ENCODE measurements around the gene CDC14B. TPM values are rescaled to one million over a fixed set of nuclear protein-coding genes. Genes with fewer than 3 reads are reported as not detected.

Gene CDC14B
- total and polyA plus RNA-seq, 2 of the 4 experiments (the other 2 are of a cell fraction) = 9.7 to 26.3 TPM

DNA sequence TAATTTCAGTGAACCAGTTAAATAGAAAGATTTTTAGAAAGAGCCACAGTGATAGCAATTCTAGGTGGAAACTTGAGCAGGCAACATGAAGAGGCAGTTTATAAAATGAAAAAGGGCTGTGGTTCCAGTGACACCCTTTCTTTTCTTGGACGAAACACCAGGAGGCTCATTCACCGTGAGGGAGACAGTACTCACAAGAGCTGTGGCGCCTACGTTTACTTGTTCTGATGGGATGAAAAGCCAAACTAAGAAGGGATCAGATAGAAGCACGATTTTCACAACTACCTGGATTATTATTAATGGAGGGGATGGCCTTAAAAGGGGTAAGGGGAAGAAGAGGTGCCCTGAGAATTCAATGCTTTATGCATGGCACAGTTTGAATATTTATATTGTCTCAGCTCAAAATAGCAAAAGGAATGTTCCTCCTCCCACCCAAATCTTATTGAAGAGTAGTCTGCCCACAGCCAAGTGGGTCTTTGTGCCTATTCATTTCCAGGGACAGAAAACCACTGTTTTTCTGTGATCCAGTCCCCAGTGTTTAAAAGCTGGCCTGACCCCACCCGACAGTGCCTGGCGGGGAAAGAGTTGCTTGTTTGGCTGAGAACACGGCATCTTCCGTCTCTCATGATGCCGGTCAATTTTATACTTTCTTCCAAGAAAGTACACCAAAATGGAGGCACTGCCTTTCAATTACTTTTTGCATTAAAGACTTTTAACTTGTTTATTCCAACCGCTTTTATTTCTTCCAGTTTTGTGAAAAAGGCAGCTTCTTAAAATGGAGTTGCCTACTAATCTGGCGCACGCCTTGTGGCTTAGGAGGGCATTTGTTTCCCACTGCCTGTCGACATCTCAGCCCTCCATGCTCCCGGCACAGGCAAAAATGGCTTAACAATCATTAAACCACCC, 117.8 kb downstream of the CDC14B start:
- peak overlapping the region; percentile 72; the same call in 1 of the 2 replicates for H3K27ac ChIP-seq (ENCODE audit: insufficient read depth, low read length)

More for the DNA sequence above, 117.8 kb downstream of the CDC14B start:
- peak overlapping the region; percentile 77; the same call in 1 of the 2 replicates for H2BK20ac ChIP-seq (ENCODE audit: low read depth, low read length)
- intact Hi-C loops (cut with micrococcal nuclease) = no loop called here
- TF ChIP-seq, protein P1, sequence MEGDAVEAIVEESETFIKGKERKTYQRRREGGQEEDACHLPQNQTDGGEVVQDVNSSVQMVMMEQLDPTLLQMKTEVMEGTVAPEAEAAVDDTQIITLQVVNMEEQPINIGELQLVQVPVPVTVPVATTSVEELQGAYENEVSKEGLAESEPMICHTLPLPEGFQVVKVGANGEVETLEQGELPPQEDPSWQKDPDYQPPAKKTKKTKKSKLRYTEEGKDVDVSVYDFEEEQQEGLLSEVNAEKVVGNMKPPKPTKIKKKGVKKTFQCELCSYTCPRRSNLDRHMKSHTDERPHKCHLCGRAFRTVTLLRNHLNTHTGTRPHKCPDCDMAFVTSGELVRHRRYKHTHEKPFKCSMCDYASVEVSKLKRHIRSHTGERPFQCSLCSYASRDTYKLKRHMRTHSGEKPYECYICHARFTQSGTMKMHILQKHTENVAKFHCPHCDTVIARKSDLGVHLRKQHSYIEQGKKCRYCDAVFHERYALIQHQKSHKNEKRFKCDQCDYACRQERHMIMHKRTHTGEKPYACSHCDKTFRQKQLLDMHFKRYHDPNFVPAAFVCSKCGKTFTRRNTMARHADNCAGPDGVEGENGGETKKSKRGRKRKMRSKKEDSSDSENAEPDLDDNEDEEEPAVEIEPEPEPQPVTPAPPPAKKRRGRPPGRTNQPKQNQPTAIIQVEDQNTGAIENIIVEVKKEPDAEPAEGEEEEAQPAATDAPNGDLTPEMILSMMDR (conservative IDR thresholded peaks at IDR 0.05; ENCODE audit: low read depth, low read length) = no peak
- H3K9ac ChIP-seq (ENCODE audit: low read depth, low read length) = 0 out of 2 replicates have a peak overlapping the region, but pooled peaks have one; percentile 33
- H3K79me1 ChIP-seq (ENCODE audit: low read depth in 1 of 2, low read length in 2 of 2) = peaks cover 0 to 3% of the 10 kb centered on the region in 2 experiments; a peak in 1 of 4 replicates
- H3K9me3 ChIP-seq (ENCODE audit: control insufficient read depth, insufficient read depth, low read length) = no peaks in the 10 kb centered on the region
- no peak overlapping the region for H3K56ac ChIP-seq (ENCODE audit: extremely low read depth, insufficient read depth, low read length)
- peak overlapping the region; percentile 46; the same call in 1 of the 3 replicates for H2BK15ac ChIP-seq (ENCODE audit: low read depth, low read length)
- H3K27me3 ChIP-seq (ENCODE audit: control insufficient read depth, insufficient read depth, low read length) = no peaks in the 10 kb centered on the region
- peak overlapping the region; percentile 68; the same call in 1 of the 2 replicates for H3K4ac ChIP-seq (ENCODE audit: low read depth, low read length)
- peaks cover 12% of the 10 kb centered on the region for H3K4me1 ChIP-seq (ENCODE audit: control insufficient read depth, insufficient read depth, low read length)
- in situ Hi-C loops (cut with MboI; ENCODE audit: low sequenced_read_pairs) = no loop called here
- WGBS, 2 experiments (ENCODE audit: extremely low coverage in 2 of 2, insufficient read length in 1 of 2) = 100% methylated on average over 6 of the region's 15 CpGs; no CpG with 5 or more reads in 1 of the 2 experiments
- H2AFZ ChIP-seq (replicated peaks; ENCODE audit: low read length, poor library complexity) = no peak overlapping the region
- peak overlapping the region; percentile 56 for H4K5ac ChIP-seq (ENCODE audit: low read depth, low read length)
- ChIA-PET POLR2A (ENCODE audit: unreplicated experiment) (no interaction called here), CTCF (interaction anchor here (0.6 kb wide), 1 partner anchor 105 kb away, joined by 3 read pairs; no protein-coding TSS in a partner anchor)
- peak overlapping the region; percentile 37; the same call in 1 of the 2 replicates for H3K18ac ChIP-seq (ENCODE audit: low read depth, low read length)
- DNase-seq (no peak), ATAC-seq (ENCODE audit: low read depth) (no peak)
- peaks cover 7% of the 10 kb centered on the region; the same call in 1 of the 2 replicates for H3K9me1 ChIP-seq (ENCODE audit: insufficient read depth, low read length)
- H2BK5ac ChIP-seq (ENCODE audit: low read depth, low read length, poor library complexity, severe bottlenecking) = peak overlapping the region; percentile 77
- peak overlapping the region; percentile 2; the same call in 1 of the 2 replicates for H3K4me2 ChIP-seq (ENCODE audit: low read depth, low read length)
- H4K8ac ChIP-seq (ENCODE audit: low read depth in 2 of 2, low read length in 2 of 2) = peak overlapping the region in 1 of 2 experiments; percentile 63; a peak in 2 of 4 replicates
- H2AK9ac ChIP-seq (replicated peaks; ENCODE audit: low read depth, low read length, poor library complexity) = no peak overlapping the region
- no peaks in the 10 kb centered on the region for H4K20me1 ChIP-seq (ENCODE audit: insufficient read depth, low read length)
- dilution Hi-C loops (cut with HindIII; ENCODE audit: low sequenced_read_pairs, unreplicated experiment) = no loop called here
- H2BK120ac ChIP-seq (ENCODE audit: low read depth, low read length) = peak overlapping the region; percentile 57
- H3K14ac ChIP-seq (replicated peaks; ENCODE audit: low read depth, low read length) = no peak overlapping the region; the same call in 1 of the 2 replicates
- no TSS peak for BruUV-seq (replicated peaks)
- peak overlapping the region; percentile 84; the same call in 1 of the 2 replicates for H2AK5ac ChIP-seq (ENCODE audit: low read depth, low read length)
- H4K91ac ChIP-seq (ENCODE audit: insufficient read depth, low read depth, low read length) = no peak overlapping the region
- no peak overlapping the region for H3K4me3 ChIP-seq (ENCODE audit: insufficient read depth, low read depth, low read length)
- peaks cover 7% of the 10 kb centered on the region for H3K36me3 ChIP-seq (ENCODE audit: control insufficient read depth, insufficient read depth, low read length)
- no peak overlapping the region for H3K23ac ChIP-seq (ENCODE audit: low read depth, low read length)

Measured in IMR-90 (cell line).